WTC11 (cell line): ENCODE results near the gene BPHL. TPM values are rescaled to one million over a fixed set of nuclear protein-coding genes. Genes with fewer than 3 reads are reported as not detected.
A peak's percentile ranks its signal among the peaks of the same experiment; 100 is the strongest.

Experiments used
- ATF3 ChIP-seq: sonication (generic); formaldehyde crosslinking; conservative IDR thresholded peaks from 2 replicates; pipeline ENCODE4 v1.8.1; 2022; ENCODE audit warnings: mild to moderate bottlenecking, missing genetic modification reagents
- CREM ChIP-seq: sonication (generic); formaldehyde crosslinking; IDR thresholded peaks from 2 replicates; pipeline ENCODE4 v1.8.1; 2022; ENCODE audit warnings: mild to moderate bottlenecking, missing genetic modification reagents, moderate library complexity
- CTCF ChIP-seq: fragments of 200-600 bp; IDR thresholded peaks from 2 replicates; pipeline ENCODE4 v1.8.0; 2022; ENCODE audit warnings: antibody characterized with exemption
- ERG ChIP-seq: fragments of 250-450 bp; sonication (Bioruptor Pico); IDR thresholded peaks from 2 replicates; pipeline ENCODE4 v1.8.0; 2021; ENCODE audit warnings: mild to moderate bottlenecking
- ETV6 ChIP-seq: sonication (generic); formaldehyde crosslinking; IDR thresholded peaks from 2 replicates; pipeline ENCODE4 v1.8.1; 2022; ENCODE audit warnings: mild to moderate bottlenecking, missing genetic modification reagents
- FOXP1 ChIP-seq: sonication (generic); formaldehyde crosslinking; IDR thresholded peaks from 2 replicates; pipeline ENCODE4 v1.8.0; 2022; ENCODE audit warnings: missing genetic modification reagents, mild to moderate bottlenecking, moderate library complexity, borderline replicate concordance
- GTF2I ChIP-seq: fragments of 250-450 bp; sonication (Bioruptor Pico); conservative IDR thresholded peaks from 2 replicates; pipeline ENCODE4 v1.4.0; 2021; ENCODE audit warnings: mild to moderate bottlenecking
- MYBL2 ChIP-seq: sonication (generic); formaldehyde crosslinking; IDR thresholded peaks from 2 replicates; pipeline ENCODE4 v1.8.1; 2023; ENCODE audit warnings: mild to moderate bottlenecking, moderate library complexity, missing genetic modification reagents
- NFYB ChIP-seq: sonication (generic); formaldehyde crosslinking; conservative IDR thresholded peaks from 2 replicates; pipeline ENCODE4 v1.8.0; 2022; ENCODE audit warnings: low read depth, missing genetic modification reagents
- RORB ChIP-seq: fragments of 250-450 bp; sonication (Bioruptor Pico); IDR thresholded peaks from 2 replicates; pipeline ENCODE4 v1.9.0; 2021; ENCODE audit warnings: mild to moderate bottlenecking
- TEAD1 ChIP-seq: sonication (generic); formaldehyde crosslinking; IDR thresholded peaks from 2 replicates; pipeline ENCODE4 v1.8.0; 2022; ENCODE audit warnings: mild to moderate bottlenecking, missing genetic modification reagents
- TP53 ChIP-seq: sonication (generic); formaldehyde crosslinking; IDR thresholded peaks from 2 replicates; pipeline ENCODE4 v1.8.1; 2023; ENCODE audit warnings: mild to moderate bottlenecking, missing genetic modification reagents
- ZMAT4 ChIP-seq: fragments of 250-450 bp; sonication (Bioruptor Pico); IDR thresholded peaks from 2 replicates; pipeline ENCODE4 v1.9.0; 2021; ENCODE audit warnings: mild to moderate bottlenecking
- ZNF219 ChIP-seq: sonication (generic); formaldehyde crosslinking; IDR thresholded peaks from 2 replicates; pipeline ENCODE4 v1.8.0; 2023; ENCODE audit warnings: missing genetic modification reagents, mild to moderate bottlenecking, borderline replicate concordance
- total RNA-seq: library from RNA; stranded (reverse); gene quantifications from 3 replicates; pipeline ENCODE4 v1.2.3, GENCODE V29; 2021
- TF ChIP-seq, protein P1 (sequence below): sonication (generic); formaldehyde crosslinking; IDR thresholded peaks from 2 replicates; pipeline ENCODE4 v1.8.0; 2023; ENCODE audit warnings: mild to moderate bottlenecking, missing genetic modification reagents
- TF ChIP-seq, protein P2 (sequence below): sonication (generic); formaldehyde crosslinking; IDR thresholded peaks from 2 replicates; pipeline ENCODE4 v1.8.1; 2022; ENCODE audit warnings: mild to moderate bottlenecking, missing genetic modification reagents, moderate library complexity, borderline replicate concordance
- TF ChIP-seq, protein P3 (sequence below): sonication (generic); formaldehyde crosslinking; IDR thresholded peaks from 2 replicates; pipeline ENCODE4 v1.8.1; 2022; ENCODE audit warnings: low read depth, missing genetic modification reagents, borderline replicate concordance
- TF ChIP-seq, protein P4 (sequence below): sonication (generic); formaldehyde crosslinking; conservative IDR thresholded peaks from 2 replicates; pipeline ENCODE4 v1.8.1; 2023; ENCODE audit warnings: mild to moderate bottlenecking, low read depth, missing genetic modification reagents, moderate library complexity
- TF ChIP-seq, protein P5 (sequence below): sonication (generic); formaldehyde crosslinking; IDR thresholded peaks from 2 replicates; pipeline ENCODE4 v1.8.1; 2023; ENCODE audit warnings: mild to moderate bottlenecking, missing genetic modification reagents, moderate library complexity
- TF ChIP-seq, protein P6 (sequence below): sonication (generic); formaldehyde crosslinking; IDR thresholded peaks from 2 replicates; pipeline ENCODE4 v1.8.1; 2023; ENCODE audit warnings: mild to moderate bottlenecking, missing genetic modification reagents, borderline replicate concordance

Gene BPHL
- total RNA-seq, 1 experiment from 2014 or later: 29.7 TPM

GRCh38 chr6:3162565-3163247 lies 44.2 kb downstream of the BPHL start (continued):
- TF ChIP-seq, protein P1, sequence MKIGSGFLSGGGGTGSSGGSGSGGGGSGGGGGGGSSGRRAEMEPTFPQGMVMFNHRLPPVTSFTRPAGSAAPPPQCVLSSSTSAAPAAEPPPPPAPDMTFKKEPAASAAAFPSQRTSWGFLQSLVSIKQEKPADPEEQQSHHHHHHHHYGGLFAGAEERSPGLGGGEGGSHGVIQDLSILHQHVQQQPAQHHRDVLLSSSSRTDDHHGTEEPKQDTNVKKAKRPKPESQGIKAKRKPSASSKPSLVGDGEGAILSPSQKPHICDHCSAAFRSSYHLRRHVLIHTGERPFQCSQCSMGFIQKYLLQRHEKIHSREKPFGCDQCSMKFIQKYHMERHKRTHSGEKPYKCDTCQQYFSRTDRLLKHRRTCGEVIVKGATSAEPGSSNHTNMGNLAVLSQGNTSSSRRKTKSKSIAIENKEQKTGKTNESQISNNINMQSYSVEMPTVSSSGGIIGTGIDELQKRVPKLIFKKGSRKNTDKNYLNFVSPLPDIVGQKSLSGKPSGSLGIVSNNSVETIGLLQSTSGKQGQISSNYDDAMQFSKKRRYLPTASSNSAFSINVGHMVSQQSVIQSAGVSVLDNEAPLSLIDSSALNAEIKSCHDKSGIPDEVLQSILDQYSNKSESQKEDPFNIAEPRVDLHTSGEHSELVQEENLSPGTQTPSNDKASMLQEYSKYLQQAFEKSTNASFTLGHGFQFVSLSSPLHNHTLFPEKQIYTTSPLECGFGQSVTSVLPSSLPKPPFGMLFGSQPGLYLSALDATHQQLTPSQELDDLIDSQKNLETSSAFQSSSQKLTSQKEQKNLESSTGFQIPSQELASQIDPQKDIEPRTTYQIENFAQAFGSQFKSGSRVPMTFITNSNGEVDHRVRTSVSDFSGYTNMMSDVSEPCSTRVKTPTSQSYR (CRISPR knock-in tag): 0 out of 2 replicates have a peak, but pooled peaks have one; percentile 70
- TF ChIP-seq ATF3 (CRISPR knock-in tag) (no peak), ETV6 (CRISPR knock-in tag) (peak; percentile 66; the same call in 1 of the 2 replicates), NFYB (CRISPR knock-in tag) (no peak), MYBL2 (CRISPR knock-in tag) (peak; percentile 86; the same call in 1 of the 2 replicates), FOXP1 (CRISPR knock-in tag) (peak; percentile 79; the same call in 1 of the 2 replicates), CTCF (no peak), GTF2I (CRISPR knock-in tag) (no peak), TP53 (CRISPR knock-in tag) (no peak; the same call in 1 of the 2 replicates), ZMAT4 (CRISPR knock-in tag) (no peak), CREM (CRISPR knock-in tag) (peak; percentile 75), RORB (CRISPR knock-in tag) (no peak), ERG (CRISPR knock-in tag) (no peak), TEAD1 (0 out of 2 replicates have a peak, but pooled peaks have one; percentile 62), ZNF219 (0 out of 2 replicates have a peak, but pooled peaks have one; percentile 46)
- TF ChIP-seq, protein P2, sequence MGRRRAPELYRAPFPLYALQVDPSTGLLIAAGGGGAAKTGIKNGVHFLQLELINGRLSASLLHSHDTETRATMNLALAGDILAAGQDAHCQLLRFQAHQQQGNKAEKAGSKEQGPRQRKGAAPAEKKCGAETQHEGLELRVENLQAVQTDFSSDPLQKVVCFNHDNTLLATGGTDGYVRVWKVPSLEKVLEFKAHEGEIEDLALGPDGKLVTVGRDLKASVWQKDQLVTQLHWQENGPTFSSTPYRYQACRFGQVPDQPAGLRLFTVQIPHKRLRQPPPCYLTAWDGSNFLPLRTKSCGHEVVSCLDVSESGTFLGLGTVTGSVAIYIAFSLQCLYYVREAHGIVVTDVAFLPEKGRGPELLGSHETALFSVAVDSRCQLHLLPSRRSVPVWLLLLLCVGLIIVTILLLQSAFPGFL (CRISPR knock-in tag): no peak
- TF ChIP-seq, protein P3, sequence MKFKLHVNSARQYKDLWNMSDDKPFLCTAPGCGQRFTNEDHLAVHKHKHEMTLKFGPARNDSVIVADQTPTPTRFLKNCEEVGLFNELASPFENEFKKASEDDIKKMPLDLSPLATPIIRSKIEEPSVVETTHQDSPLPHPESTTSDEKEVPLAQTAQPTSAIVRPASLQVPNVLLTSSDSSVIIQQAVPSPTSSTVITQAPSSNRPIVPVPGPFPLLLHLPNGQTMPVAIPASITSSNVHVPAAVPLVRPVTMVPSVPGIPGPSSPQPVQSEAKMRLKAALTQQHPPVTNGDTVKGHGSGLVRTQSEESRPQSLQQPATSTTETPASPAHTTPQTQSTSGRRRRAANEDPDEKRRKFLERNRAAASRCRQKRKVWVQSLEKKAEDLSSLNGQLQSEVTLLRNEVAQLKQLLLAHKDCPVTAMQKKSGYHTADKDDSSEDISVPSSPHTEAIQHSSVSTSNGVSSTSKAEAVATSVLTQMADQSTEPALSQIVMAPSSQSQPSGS (CRISPR knock-in tag): no peak
- TF ChIP-seq, protein P4, sequence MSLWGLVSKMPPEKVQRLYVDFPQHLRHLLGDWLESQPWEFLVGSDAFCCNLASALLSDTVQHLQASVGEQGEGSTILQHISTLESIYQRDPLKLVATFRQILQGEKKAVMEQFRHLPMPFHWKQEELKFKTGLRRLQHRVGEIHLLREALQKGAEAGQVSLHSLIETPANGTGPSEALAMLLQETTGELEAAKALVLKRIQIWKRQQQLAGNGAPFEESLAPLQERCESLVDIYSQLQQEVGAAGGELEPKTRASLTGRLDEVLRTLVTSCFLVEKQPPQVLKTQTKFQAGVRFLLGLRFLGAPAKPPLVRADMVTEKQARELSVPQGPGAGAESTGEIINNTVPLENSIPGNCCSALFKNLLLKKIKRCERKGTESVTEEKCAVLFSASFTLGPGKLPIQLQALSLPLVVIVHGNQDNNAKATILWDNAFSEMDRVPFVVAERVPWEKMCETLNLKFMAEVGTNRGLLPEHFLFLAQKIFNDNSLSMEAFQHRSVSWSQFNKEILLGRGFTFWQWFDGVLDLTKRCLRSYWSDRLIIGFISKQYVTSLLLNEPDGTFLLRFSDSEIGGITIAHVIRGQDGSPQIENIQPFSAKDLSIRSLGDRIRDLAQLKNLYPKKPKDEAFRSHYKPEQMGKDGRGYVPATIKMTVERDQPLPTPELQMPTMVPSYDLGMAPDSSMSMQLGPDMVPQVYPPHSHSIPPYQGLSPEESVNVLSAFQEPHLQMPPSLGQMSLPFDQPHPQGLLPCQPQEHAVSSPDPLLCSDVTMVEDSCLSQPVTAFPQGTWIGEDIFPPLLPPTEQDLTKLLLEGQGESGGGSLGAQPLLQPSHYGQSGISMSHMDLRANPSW (CRISPR knock-in tag): no peak
- TF ChIP-seq, protein P5, sequence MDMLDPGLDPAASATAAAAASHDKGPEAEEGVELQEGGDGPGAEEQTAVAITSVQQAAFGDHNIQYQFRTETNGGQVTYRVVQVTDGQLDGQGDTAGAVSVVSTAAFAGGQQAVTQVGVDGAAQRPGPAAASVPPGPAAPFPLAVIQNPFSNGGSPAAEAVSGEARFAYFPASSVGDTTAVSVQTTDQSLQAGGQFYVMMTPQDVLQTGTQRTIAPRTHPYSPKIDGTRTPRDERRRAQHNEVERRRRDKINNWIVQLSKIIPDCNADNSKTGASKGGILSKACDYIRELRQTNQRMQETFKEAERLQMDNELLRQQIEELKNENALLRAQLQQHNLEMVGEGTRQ: no peak; the same call in 1 of the 2 replicates
- TF ChIP-seq, protein P6, sequence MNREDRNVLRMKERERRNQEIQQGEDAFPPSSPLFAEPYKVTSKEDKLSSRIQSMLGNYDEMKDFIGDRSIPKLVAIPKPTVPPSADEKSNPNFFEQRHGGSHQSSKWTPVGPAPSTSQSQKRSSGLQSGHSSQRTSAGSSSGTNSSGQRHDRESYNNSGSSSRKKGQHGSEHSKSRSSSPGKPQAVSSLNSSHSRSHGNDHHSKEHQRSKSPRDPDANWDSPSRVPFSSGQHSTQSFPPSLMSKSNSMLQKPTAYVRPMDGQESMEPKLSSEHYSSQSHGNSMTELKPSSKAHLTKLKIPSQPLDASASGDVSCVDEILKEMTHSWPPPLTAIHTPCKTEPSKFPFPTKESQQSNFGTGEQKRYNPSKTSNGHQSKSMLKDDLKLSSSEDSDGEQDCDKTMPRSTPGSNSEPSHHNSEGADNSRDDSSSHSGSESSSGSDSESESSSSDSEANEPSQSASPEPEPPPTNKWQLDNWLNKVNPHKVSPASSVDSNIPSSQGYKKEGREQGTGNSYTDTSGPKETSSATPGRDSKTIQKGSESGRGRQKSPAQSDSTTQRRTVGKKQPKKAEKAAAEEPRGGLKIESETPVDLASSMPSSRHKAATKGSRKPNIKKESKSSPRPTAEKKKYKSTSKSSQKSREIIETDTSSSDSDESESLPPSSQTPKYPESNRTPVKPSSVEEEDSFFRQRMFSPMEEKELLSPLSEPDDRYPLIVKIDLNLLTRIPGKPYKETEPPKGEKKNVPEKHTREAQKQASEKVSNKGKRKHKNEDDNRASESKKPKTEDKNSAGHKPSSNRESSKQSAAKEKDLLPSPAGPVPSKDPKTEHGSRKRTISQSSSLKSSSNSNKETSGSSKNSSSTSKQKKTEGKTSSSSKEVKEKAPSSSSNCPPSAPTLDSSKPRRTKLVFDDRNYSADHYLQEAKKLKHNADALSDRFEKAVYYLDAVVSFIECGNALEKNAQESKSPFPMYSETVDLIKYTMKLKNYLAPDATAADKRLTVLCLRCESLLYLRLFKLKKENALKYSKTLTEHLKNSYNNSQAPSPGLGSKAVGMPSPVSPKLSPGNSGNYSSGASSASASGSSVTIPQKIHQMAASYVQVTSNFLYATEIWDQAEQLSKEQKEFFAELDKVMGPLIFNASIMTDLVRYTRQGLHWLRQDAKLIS (CRISPR knock-in tag): no peak
